ENCODE results near the gene CDK14.

CDK14 gene

GRCh38 chr7:91242097-91242844 is 646.1 kb downstream of the CDK14 start:
- no peak for DNase-seq

GRCh38 chr7:91243591-91244301 is 647.6 kb downstream of the CDK14 start:
- DNase-seq = no peak

- DNase-seq = no peak
Observed at GRCh38 chr7:91247500-91247899, 651.4 kb downstream of the CDK14 start.

GRCh38 chr7:91248996-91249395 is 652.9 kb downstream of the CDK14 start:
- DNase-seq = no peak

GRCh38 chr7:91249506-91250233 is 653.5 kb downstream of the CDK14 start:
- no peak for DNase-seq

GRCh38 chr7:91250706-91251105 is 654.6 kb downstream of the CDK14 start:
- no peak for DNase-seq

- no peak for DNase-seq
Observed at GRCh38 chr7:91251877-91252276, 655.8 kb downstream of the CDK14 start.
